OCI-LY7 (cell line): ENCODE results near the gene ZNF593OS.

Source experiments
- CTCF ChIP-seq: fragments of 200-600 bp; sonication (generic); conservative IDR thresholded peaks from 2 replicates; pipeline ENCODE4 v1.5.1; 2014; ENCODE audit warnings: mild to moderate bottlenecking, antibody characterized with exemption, low read length, moderate library complexity, mixed read lengths
- EZH2phosphoT487 ChIP-seq: fragments of 200-600 bp; sonication (generic); IDR thresholded peaks from 2 replicates; pipeline ENCODE4 v1.6.1; 2018; ENCODE audit warnings: low read depth, borderline replicate concordance, mild to moderate bottlenecking, mixed run types, antibody characterized with exemption, low read length, moderate library complexity, mixed read lengths

GRCh38 chr1:26148887-26149286, 22.7 kb downstream of the ZNF593OS start:
- TF ChIP-seq CTCF, result no peak
- TF ChIP-seq EZH2phosphoT487, result no peak
